ENCODE data around the gene ALDH3A1. TPM values are rescaled to one million over a fixed set of nuclear protein-coding genes. Genes with fewer than 3 reads are reported as not detected.

ALDH3A1 gene
- polyA plus RNA-seq, 2 of the 4 experiments (the other 2 are of a cell fraction), result 959 to 1,190 TPM

DNA sequence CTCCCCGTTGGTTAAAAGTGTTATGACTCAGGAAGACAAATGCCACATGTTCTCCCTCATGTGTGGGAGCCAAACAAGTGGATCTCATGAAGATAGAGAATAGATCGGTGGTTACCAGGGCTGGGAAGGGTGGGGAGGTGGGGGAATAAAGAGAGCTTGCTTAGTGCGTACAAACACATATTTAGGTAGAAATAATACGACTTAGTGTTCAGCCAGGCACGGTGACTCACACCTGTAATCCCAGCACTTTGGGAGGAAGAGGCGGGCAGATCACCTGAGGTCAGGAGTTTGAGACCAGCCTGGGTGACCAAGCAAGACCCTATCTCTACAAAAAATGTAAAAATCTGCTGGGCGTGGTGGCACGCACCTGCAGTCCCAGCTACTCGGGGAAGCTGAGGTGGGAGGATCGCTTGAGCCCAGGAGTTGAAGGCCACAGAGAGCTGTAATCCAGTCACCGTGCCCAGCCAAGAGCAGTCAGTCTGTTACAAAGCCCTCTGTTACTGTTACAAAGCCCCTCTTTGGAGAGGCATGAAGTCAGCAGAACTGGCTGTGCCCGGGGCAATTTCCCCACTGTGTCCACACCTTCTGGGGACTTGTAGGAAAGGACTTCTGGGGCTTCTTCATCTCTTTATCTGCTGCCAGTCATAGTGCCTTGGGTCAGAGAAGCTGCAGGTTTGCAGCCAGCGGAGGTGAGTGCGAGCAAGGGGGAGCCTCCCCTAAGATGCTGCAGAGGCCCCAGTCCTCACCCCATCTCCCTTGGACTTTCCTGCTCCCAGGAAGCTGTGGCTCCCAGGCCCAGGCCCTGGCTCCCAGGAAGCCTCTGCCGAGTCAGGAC, 4.3 kb upstream of the ALDH3A1 start (continued):
- TF ChIP-seq HES2 (IDR thresholded peaks at IDR 0.05) (no peak), ZFP36 (IDR thresholded peaks at IDR 0.05; ENCODE audit: borderline replicate concordance, partially characterized antibody) (no peak), NR3C1 (IDR thresholded peaks at IDR 0.05) (no peak), HOXA7 (CRISPR knock-in tag; IDR thresholded peaks at IDR 0.05) (peak; percentile 86), HOXB13 (CRISPR knock-in tag; IDR thresholded peaks at IDR 0.05; ENCODE audit: low read depth) (peak; percentile 95), ZSCAN20 (CRISPR knock-in tag; IDR thresholded peaks at IDR 0.05) (peak; percentile 53), RNF2 (IDR thresholded peaks at IDR 0.05; ENCODE audit: borderline replicate concordance, low read depth) (no peak), REST (IDR thresholded peaks at IDR 0.05) (no peak), HEYL (CRISPR knock-in tag; IDR thresholded peaks at IDR 0.05) (peak; percentile 94), PBX3 (IDR thresholded peaks at IDR 0.05) (no peak), NFE2L2 (conservative IDR thresholded peaks at IDR 0.05; ENCODE audit: low read length) (no peak), RCOR1 (IDR thresholded peaks at IDR 0.05; ENCODE audit: low read depth, low read length) (no peak), ESRRA (IDR thresholded peaks at IDR 0.05; ENCODE audit: borderline replicate concordance, low read length) (no peak), MYC (IDR thresholded peaks at IDR 0.05; ENCODE audit: borderline replicate concordance, low read length) (no peak; the same call in 1 of the 2 replicates), TP53 (CRISPR knock-in tag; IDR thresholded peaks at IDR 0.05) (peak; percentile 78), POLR2AphosphoS2 (conservative IDR thresholded peaks at IDR 0.05; ENCODE audit: low read length) (no peak), KDM5A (IDR thresholded peaks at IDR 0.05) (no peak), MAZ (IDR thresholded peaks at IDR 0.05; ENCODE audit: borderline replicate concordance, low read depth, low read length) (no peak), PHF8 (IDR thresholded peaks at IDR 0.05; ENCODE audit: borderline replicate concordance, low read depth) (no peak), CBX2 (IDR thresholded peaks at IDR 0.05; ENCODE audit: borderline replicate concordance, low read depth) (no peak)
- TF ChIP-seq, protein P1, sequence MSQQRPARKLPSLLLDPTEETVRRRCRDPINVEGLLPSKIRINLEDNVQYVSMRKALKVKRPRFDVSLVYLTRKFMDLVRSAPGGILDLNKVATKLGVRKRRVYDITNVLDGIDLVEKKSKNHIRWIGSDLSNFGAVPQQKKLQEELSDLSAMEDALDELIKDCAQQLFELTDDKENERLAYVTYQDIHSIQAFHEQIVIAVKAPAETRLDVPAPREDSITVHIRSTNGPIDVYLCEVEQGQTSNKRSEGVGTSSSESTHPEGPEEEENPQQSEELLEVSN (IDR thresholded peaks at IDR 0.05; ENCODE audit: borderline replicate concordance, low read depth), result no peak; the same call in 1 of the 2 replicates
- TF ChIP-seq, protein P2, sequence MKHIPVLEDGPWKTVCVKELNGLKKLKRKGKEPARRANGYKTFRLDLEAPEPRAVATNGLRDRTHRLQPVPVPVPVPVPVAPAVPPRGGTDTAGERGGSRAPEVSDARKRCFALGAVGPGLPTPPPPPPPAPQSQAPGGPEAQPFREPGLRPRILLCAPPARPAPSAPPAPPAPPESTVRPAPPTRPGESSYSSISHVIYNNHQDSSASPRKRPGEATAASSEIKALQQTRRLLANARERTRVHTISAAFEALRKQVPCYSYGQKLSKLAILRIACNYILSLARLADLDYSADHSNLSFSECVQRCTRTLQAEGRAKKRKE (CRISPR knock-in tag; IDR thresholded peaks at IDR 0.05; ENCODE audit: low read depth), result peak; percentile 94

Measured in A549 (cell line).